ES-I3 (cell line): ENCODE results near the gene MUS81.
A peak's percentile ranks its signal among the peaks of the same experiment; 100 is the strongest.

ENCODE experiments used
- H3K36me3 ChIP-seq: 2 replicates; pipeline ENCODE4 v1.6.1; 2013; ENCODE audit warnings: mild to moderate bottlenecking, low read length, control low read depth, moderate library complexity; ENCODE audit not compliant: insufficient read depth
- H3K4me1 ChIP-seq: 2 replicates; pipeline ENCODE4 v1.6.1; 2013; ENCODE audit warnings: mild to moderate bottlenecking, control low read depth, low read length; ENCODE audit not compliant: insufficient read depth
- H3K9ac ChIP-seq: 2 replicates; pipeline ENCODE4 v1.6.1; 2013; ENCODE audit warnings: low read depth, mild to moderate bottlenecking, low read length, moderate library complexity
- H3K9me3 ChIP-seq: 2 replicates; pipeline ENCODE4 v1.6.1; 2013; ENCODE audit warnings: mild to moderate bottlenecking, low read length, moderate library complexity; ENCODE audit not compliant: control insufficient read depth, insufficient read depth

MUS81 gene

GRCh38 chr11:65870706-65871681 is 10.8 kb downstream of the MUS81 start:
- no peak overlapping the region for H3K9ac ChIP-seq
- no peaks in the 10 kb centered on the region for H3K9me3 ChIP-seq
- H3K4me1 ChIP-seq: no peaks in the 10 kb centered on the region
- H3K36me3 ChIP-seq: peaks cover 6% of the 10 kb centered on the region; the same call in 1 of the 2 replicates

GRCh38 chr11:65871811-65872548 is 11.7 kb downstream of the MUS81 start:
- H3K9me3 ChIP-seq: no peaks in the 10 kb centered on the region
- peaks cover 6% of the 10 kb centered on the region; the same call in 1 of the 2 replicates for H3K36me3 ChIP-seq
- no peaks in the 10 kb centered on the region for H3K4me1 ChIP-seq
- H3K9ac ChIP-seq: peak overlapping the region; percentile 30

- Histone ChIP-seq H3K4me1 (no peaks in the 10 kb centered on the region), H3K9ac (peak within 1 kb of the TSS; percentile 69), H3K36me3 (peaks cover 6% of the 10 kb centered on the region; the same call in 1 of the 2 replicates), H3K9me3 (no peaks in the 10 kb centered on the region)
Measured at GRCh38 chr11:65872586-65873317, 12.5 kb downstream of the MUS81 start, which contains the start of gene EFEMP2. TSS of gene EFEMP2 (minus strand) at chr11:65872800. CDS start at chr11:65872354, 446 bp downstream.

- peaks cover 6% of the 10 kb centered on the region; the same call in 1 of the 2 replicates for H3K36me3 ChIP-seq
- H3K4me1 ChIP-seq: no peaks in the 10 kb centered on the region
- H3K9me3 ChIP-seq: no peaks in the 10 kb centered on the region
- H3K9ac ChIP-seq: peak overlapping the region; percentile 69; the same call in 1 of the 2 replicates
Measured at GRCh38 chr11:65873318-65874156, 13.3 kb downstream of the MUS81 start.

GRCh38 chr11:65879617-65880016 is 19.4 kb downstream of the MUS81 start, which contains the start of gene CTSW:
TSS of gene CTSW (plus strand) at chr11:65879837. CDS start at chr11:65879855, 18 bp downstream.
- no peak within 1 kb of the TSS for H3K9ac ChIP-seq
- H3K9me3 ChIP-seq: no peaks in the 10 kb centered on the region
- peaks cover 11% of the 10 kb centered on the region for H3K36me3 ChIP-seq
- H3K4me1 ChIP-seq: peaks cover 3% of the 10 kb centered on the region; the same call in 1 of the 2 replicates

- Histone ChIP-seq H3K4me1 (peaks cover 3% of the 10 kb centered on the region; the same call in 1 of the 2 replicates), H3K36me3 (peaks cover 15% of the 10 kb centered on the region), H3K9me3 (no peaks in the 10 kb centered on the region), H3K9ac (no peak overlapping the region)
Measured at GRCh38 chr11:65880027-65880426, 19.8 kb downstream of the MUS81 start.

- H3K9ac ChIP-seq: no peak overlapping the region
- peaks cover 19% of the 10 kb centered on the region for H3K36me3 ChIP-seq
- H3K9me3 ChIP-seq: no peaks in the 10 kb centered on the region
- peaks cover 3% of the 10 kb centered on the region; the same call in 1 of the 2 replicates for H3K4me1 ChIP-seq
Measured at GRCh38 chr11:65880844-65881421, 20.7 kb downstream of the MUS81 start.

GRCh38 chr11:65882120-65883057 is 22.2 kb downstream of the MUS81 start:
- peaks cover 26% of the 10 kb centered on the region for H3K36me3 ChIP-seq
- H3K9ac ChIP-seq: no peak overlapping the region
- no peaks in the 10 kb centered on the region for H3K9me3 ChIP-seq
- peaks cover 4% of the 10 kb centered on the region for H3K4me1 ChIP-seq

GRCh38 chr11:65883058-65883761 is 23.0 kb downstream of the MUS81 start:
- peaks cover 6% of the 10 kb centered on the region for H3K4me1 ChIP-seq

GRCh38 chr11:65883786-65884715 is 23.8 kb downstream of the MUS81 start:
- H3K9ac ChIP-seq: no peak overlapping the region
- H3K4me1 ChIP-seq: peaks cover 6% of the 10 kb centered on the region
- peaks cover 26% of the 10 kb centered on the region for H3K36me3 ChIP-seq
- H3K9me3 ChIP-seq: no peaks in the 10 kb centered on the region

More at GRCh38 chr11:65883058-65883761, 23.0 kb downstream of the MUS81 start:
- Histone ChIP-seq H3K36me3 (peaks cover 26% of the 10 kb centered on the region), H3K9ac (no peak overlapping the region), H3K9me3 (no peaks in the 10 kb centered on the region)

- peaks cover 8% of the 10 kb centered on the region for H3K4me1 ChIP-seq
- H3K9ac ChIP-seq: no peak overlapping the region
- no peaks in the 10 kb centered on the region for H3K9me3 ChIP-seq
- H3K36me3 ChIP-seq: peaks cover 26% of the 10 kb centered on the region
Measured at GRCh38 chr11:65884716-65885092, 24.5 kb downstream of the MUS81 start.
